Measurements from ENCODE around the gene VSNL1.

VSNL1 gene

DNA sequence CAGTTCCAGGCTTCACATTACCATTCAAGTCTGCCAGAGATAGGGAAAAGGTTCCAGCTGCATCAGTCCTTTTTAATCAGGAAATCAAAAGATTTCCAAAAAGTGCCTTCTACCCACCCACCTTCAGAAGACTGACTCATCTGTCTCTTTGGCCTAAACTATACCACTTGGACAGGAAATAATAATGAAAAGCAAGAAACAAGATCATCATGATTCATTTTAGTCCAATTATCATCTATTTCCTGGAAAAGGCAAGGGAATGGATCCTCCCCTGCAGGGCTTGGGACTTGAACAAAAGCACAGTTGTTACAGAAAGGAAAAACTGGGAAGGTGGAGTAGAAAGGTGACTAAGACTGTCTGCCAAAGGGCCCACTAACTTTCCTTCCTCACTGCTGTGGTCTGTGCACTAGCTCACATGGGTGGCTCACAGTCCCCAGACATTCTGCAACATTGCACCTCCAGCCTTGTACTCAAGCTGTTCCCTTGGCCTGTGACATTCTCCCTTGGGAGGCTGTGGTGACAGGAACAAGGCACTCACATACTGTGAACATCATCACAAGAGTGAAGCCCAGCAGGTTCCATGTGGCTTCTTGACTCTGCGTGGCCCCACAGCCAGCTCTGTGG is 75.3 kb downstream of the VSNL1 start:
- DNase-seq, result no peak

DNA sequence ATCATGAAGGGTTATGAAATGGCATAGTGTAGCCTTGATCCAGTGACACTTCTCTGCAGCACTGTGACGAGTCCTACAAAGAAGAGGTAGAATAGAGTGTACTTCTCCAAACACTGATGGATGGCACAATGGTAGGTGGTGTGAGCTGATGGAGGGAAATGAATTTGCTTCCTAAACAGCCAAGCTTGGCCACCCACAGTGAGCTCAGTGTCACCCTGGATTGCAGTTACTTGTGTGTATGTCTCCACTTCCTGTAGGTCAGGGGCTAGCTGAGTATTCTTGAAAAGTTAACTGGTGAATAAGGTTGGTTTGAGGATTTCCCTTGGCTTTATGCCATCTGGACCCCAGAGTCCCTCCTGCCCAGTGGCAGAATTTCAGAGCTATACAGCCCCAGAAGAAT is 75.9 kb downstream of the VSNL1 start:
- no peak for DNase-seq

DNA sequence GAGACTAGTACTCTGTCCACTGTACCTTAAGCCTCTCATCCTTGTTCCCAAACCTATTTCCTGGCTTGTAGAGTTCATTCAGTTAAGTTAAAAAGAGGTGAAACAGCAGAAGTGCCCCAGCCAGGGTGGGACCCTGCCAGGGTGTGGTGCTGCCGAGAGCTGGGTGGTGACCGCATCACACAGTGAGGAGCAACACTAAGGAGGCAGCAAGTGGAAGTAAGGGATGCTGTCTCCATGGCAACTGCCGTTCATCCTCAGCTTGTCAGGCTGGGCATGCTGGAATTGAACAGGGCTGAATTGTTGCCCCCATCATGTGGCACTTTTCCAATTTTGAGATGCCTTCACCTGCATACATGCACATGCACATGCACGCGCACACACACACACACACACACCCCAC is 77.0 kb downstream of the VSNL1 start:
- no peak for DNase-seq

DNA sequence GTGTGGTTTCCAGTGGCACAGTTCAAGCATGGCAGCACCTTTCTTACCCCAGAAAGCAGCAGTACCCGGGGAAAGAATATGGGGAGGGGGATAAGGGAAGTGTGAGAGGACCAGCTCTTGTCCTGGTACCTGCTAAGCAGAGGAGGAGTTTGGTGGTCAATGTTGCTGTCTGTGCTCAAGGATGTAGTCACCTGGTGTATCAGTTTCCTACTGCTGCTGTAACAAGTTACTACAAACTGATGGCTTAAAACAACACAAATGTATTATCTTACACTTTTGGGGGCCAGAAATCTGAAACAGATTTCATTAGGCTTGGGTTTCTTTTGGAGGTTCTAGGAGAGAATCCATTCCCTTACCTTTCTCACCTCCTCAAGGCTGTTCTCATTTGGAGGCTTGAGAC is 77.5 kb downstream of the VSNL1 start:
- DNase-seq, result no peak

DNA sequence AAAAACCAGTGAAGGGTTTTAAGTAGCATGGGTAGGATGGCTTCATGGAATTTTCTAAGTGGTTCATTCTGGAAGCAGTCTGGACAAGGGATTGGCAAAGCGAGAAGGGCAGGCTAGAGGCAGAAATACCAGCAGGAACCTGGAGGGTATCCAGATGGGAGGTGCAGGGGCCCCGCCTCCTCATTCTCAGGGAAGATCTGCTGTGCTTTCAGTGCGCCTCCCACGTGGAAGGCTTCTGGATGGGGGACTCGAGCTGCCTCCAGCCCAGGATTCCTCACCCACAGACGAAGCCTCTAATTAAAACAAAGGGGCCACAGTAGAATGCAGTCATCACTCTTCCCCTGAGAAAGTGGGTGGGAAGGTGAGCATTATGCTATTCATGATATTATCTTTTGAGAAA is 79.8 kb downstream of the VSNL1 start:
- no peak for DNase-seq

DNA sequence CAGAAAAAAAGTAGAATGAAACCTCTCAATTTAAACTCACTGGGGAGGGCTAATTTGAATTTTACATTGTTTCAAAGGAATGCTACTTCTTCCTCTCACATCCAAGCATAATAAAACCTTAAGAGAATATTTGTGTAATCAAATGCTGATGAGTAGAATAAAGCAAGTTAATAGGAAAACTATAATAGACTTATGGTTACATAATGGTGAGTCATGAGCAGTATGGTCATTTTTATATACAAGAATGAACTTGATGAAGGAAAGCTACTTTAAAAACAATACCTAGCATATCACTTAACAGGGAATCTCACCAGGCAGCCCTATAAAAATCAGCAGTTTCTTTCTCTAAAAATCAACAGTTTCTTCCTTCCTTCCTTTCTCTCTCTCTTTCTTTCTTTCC is 80.3 kb downstream of the VSNL1 start:
- no peak for DNase-seq

DNA sequence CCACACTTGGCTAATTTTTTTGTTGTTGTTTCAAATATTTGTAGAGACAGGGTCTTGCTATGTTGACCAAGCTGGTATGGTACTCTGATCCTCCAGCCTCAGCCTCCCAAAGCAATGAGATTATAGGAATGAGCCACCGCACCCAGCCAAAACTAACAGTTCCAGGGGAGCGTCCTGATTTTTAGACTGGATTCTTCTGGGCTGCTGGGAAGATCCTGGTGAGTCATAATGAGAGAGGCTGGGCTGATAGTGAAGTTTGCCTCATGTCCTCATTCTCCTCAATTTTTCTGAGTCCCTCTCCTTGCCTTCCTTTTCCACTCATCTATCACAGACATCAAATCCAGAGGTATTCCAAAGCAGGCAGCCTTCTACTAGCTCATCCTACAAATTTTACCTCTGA is 81.3 kb downstream of the VSNL1 start:
- no peak for DNase-seq

DNA sequence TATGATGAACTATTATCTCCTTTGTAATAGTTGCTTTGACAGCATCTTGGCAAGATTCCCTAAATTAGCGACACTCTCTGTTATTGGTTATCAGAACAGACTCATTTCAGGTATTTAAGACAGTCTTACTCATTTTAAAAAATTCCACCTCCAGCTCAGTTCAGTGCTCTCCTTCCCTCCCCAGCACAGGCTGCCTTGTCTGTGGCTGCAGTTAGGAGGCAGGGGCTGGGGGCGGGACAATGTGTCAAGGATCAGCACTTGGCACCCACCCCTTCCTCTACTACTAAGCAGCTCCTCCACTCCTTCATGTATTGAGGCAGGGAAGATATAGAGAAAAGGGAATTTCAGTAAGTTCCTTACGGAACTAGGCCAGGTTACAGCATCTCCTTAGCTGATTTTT is 85.0 kb downstream of the VSNL1 start:
- no peak for DNase-seq

DNA sequence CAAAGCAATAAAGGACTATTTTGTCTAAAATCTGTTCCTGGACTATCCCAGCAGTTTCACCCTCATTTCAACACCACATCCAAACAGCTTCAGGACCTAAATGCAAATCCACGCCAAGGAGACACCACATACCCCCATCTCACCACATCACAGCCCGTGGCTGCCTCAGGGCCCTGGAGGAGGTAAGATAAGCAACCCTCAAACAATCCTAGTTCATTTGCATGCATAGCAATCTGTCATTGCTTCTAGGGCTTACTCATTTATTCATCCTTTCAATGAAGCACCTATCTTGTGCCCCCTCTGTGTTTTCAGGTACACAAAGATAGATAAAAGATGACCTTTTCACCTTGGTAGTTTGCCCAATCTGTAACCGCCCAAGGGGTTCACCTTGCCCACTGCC is 86.5 kb downstream of the VSNL1 start:
- no peak for DNase-seq

DNA sequence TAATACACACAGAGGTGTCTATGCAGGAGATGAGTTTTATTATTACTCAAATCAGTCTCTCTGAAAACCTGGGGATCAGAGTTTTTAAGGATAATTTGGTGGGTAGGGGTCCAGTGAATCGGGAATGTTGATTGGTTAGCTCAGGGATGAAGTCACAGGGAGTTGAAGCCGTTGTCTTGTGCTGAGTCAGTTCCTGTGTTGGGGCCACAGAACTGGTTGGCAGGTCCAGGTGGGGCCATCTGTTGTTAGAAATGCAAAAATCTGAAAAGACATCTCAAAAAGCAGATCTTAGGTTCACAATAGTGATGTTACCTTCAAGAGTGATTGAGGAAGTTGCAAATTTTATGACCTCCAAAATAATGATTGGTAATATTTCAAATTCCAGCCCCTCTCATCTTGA is 86.9 kb downstream of the VSNL1 start:
- no peak for DNase-seq

DNA sequence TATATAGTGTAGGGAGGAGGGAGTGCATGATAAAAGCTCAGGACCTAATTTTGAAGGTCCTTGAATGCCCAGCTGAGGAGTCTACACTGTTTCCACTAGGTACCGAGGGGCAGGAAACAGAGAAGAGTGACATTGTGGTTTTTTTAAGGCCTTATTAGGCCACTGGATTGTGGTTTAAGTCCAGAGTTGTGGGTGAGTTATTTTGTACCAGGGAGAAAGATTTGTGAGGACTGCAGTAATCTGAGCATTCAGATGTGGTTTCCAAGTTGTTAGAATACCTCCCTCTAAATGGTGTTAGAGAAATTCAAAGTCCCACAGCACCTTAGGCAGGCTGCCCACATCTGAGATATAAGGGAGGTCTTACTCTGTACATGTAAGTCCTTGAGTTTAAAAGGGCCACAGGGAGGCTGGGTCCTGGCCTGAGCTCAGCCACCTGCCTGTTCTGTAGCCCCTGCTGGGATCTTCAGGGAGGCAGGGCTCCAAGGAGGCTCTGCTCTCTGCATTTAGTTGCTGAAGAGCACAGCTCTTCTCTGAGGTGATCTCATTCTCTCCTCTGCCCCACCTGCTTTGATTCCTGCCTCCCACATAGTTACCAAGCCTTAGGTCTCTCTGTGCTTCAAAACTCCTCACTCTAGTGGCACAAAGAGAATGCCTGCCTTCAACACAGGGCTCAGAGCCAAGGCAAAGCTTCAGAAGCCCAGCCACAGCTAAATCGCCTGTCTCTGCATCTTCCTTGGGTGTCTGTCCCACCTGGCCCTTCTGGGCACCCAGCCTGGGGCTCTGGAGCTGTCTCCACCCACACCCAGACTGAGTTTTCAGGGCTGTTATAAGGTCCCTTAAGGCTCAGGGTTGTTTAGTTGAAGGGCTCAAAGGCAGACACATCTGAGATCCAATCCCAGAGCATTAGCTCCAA is 88.1 kb downstream of the VSNL1 start:
- DNase-seq, result no peak

DNA sequence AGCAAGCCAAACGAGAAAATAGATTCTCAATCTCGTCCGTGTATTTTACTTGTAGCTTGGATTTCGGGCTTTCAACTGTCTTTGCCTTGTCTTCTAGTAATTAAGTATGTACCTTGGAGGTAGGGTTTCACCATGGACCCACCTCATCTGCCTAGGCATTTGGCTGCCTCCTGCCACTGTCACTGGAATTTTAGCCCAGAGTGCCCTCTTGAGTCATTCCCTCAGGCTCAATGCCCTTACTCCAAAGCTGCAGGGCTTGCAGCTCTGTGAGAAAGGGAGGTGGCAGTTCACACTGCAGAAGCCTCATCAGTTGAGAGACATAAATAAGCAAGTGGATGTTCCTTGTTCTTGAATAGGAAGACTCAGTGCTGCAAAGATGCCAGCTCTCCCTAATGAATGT is 89.6 kb downstream of the VSNL1 start:
- DNase-seq, result no peak

DNA sequence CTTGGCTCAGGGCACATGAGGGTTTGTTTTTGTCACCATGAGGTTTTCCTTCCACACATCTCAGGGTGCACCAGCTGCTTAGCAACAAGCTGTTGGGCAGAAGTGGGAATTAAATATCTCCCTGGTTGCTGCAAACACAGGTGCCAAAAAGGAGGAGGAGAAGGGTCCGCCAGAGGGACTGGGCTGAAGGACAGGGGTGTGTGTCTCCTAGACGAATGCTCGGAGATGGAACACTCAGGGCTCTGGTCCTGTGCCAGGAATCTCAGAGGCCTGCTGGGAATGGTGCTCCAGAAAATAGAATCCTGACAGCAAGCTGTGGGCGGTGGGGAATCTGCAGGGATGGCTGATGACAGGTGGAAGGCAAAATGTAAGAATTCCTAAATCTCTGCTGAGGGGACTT is 94.5 kb downstream of the VSNL1 start:
- DNase-seq, result no peak

DNA sequence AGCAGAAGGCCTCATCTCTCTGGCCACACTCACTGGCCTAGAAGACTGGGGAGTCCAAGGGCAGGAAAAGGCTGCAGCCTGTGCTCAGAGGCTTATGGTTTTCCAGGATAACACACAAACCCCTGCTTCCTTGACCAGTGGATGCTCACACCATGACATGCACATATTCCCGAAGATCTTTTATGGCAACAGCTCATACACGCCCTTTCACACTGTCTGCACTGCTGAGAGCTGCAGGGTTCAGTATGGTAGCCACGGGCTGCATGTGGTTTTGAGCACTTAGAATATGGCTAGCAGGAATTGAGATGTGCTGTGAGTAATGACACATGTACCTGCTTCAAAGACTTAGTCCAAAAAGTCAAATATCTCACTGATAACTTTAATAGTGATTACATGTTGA is 95.8 kb downstream of the VSNL1 start:
- DNase-seq, result no peak

DNA sequence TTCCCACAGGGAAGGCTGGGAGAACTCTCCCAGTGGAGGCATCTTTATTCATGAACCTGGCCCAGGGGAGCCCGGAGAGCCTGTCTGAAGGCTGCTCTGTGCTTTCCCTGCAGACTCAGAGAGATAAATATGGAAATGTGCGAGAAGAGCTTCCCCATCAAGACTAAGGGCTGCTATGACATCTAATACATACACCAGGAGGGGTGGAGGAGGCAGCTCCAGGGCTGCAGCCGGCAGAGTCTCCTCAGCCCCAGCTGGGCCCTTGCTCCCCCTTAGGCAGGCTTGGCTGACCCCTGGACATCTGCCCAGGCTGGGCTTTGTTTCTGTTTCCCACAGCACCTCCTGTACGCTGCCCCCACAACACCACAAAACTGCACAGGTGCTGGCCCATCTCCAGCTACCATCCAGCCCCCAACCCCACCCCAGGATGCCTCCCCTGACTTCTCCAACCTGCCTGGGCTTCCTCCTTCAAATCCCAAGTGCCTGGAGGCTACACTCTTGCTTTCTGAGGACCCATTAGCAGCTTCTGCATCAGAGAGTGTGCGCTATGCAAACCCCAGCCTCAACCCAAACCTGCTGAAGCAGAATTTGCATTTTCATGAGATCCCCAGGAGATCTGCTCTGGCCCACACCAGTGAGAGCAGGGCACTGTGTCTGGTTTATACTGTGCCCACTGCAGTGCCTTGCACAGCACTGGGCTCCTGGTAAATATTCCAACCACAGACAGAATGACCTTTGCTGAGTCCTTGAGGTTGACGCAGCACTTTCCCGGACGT is 96.8 kb downstream of the VSNL1 start:
- DNase-seq, result no peak

DNA sequence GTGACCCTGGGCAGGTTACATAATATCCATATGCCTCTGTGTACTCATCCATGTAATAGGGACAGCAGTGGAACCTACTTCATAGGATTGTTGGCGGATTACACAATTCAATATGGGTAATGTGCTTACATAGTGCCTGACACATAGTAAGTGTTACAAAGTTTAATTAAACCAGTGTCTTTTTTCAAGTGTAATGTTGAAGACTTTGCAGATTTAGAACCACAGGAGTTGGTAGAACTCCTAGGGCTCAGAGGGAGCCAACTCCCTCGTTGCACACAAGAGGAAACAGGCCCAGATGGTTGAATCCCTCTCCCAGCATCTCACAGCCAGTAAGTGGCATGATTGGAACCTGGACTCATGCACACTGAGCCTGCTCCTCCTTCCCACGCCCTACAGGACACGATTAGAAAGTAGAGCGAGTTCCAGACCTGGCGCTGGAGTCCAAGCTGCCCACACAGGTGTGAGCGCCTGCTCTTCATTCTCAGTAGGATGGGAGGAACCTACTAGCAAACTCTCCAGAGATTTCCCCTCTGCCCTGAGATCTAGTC is 97.8 kb downstream of the VSNL1 start:
- no peak for DNase-seq

DNA sequence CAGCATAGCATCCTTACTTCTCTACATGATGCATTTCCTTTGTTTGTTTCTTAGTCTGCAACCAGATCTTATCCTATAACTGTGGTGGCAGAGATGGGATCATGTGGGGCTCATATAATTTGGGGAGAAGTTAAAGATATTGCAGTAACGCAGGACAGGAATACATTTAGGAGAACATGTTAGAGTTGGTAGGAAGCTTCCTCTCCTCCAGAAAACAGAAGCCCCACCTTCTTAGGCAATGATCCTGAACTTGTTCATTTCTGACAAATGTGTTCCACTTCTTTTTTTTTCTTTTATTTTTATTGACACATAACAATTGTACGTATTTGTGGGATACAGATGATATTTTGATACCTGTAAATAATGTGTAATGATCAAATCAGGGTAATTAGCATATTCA is 99.9 kb downstream of the VSNL1 start:
- no peak for DNase-seq

DNA sequence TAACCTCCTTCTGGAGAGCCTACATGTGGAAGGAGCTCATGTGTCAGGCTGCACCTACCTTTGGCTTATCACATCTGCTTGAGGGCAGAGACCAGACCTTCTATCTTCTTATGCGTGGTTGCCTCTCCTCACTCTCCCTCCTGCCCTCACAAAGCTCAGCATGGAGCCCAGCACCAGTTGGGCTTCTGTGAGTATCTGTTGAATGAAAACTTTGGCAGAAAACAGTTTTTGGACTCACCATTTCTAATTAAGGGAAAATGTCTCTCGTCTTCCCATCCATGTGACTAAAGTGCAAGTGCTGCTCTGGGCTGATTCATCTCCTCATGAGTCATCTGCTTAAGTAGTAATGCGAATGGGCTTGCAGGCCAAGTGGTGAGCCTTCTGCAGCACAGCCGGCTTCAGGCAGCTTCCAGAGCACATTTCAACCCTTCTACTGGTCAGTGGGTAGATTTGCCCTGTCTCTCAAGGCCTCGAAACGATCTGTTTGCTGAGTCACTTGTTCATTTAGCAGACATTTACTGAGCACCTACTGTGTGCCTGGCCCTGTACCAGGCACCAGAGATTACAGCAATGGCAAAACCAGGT is 102.6 kb downstream of the VSNL1 start:
- peak in 1 of 2 donors; percentile 12 for DNase-seq

DNA sequence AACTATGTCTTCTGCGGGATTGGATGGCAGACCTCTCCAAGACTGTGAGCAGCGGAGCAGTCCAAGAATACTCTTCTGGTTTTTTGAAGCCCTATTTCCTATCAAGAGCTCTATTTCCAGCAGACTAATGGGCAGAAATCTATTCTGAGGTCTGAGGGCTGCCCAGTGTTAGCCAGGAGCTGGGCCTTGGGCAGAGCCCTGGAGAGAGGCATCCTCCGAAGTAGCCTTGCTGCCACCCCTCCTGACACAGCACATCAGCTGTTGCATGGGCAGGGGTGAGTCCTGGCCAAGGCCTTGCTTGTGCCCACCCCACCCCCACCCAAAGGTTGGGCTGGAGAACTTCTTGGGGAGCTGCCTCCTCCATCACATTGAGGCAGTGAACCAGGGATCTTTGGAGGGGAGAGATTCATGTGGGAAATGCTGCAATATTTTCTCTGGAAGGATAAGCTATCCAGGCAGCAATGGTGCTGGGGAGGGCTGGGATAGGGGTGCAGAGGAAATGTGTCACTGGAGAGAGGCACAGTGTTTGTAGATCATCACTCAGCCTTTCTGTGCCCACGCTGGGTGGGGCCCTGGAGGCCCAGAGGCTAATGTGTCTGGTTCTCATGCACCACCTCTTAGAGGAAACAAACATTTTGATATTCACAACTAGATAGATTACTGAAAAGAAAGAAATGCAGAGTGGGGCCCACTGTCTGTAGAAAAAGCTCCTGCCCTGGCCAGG is 104.7 kb downstream of the VSNL1 start:
- DNase-seq, result no peak

DNA sequence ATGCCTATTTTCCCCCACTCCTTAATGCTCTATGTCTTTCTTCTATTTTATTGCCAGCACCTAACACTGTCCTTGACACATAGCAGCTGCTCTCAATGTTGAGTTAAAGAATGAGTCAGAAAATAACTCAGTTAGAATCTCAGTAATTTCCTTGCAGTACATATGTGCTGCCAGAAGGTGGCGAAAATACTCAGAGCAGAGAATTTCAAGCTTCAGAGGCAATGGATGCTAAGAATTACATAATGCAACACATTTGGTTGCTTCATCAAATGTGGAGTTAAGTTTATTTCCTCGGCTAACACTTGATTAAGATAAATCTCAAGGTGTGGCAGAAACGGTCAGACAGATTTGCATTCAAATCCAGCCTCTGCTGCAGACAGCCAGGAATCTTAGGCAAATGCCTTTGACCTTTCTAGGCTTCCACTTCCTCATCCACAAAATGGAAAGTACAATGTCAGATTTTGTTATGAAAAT is 105.6 kb downstream of the VSNL1 start:
- DNase-seq, result peak; percentile 32 to 62

DNA sequence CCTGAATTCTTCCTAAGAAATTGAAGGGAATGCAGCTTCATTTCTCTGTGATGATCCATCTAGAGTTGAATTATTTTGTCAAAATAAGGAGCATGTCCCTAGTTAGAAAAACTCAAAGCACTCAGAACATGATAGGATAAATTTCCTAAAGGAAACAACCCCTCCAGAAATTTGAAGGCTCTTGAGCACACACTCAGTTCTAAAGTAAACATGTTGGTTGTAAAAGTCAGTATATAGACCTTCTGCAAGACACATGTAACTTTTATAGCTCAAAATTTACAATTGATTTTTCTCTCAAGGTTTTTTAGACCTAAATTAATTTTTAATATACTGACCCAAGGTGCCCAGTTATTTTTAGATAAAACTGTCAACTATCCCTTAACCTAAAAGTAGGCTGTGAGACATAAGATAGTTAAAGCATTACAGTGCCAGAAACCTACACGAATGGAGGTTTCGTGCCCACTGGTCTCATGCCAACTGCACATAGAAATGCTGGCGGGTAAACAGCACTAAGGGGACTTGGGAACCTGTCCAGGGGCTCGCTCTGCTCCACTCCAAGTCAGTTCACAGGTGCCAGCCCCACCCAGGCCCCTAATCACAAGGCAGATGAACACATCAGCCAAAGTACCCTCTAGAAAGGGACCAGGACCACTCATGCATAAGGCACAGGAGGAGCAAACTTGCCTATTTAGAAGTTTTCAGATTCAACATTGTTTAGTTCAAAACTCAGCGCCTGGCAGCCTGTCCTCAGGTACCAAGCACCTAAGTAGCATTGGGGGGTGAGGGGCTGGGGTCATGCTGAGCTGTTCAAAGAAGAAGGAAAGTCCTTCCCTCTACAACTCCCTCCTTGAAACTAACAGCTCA is 106.6 kb downstream of the VSNL1 start:
- no peak for DNase-seq
